Heart left ventricle (tissue), 16 donors: ENCODE measurements around the gene VPS39. TPM values are rescaled to one million over a fixed set of nuclear protein-coding genes. Genes with fewer than 3 reads are reported as not detected.
"Not testable (repeated sequence)": the region's sequence is repeated elsewhere in the genome, so short reads cannot be mapped to it uniquely, and the experiment has no call there.

ENCODE experiments used
- ATAC-seq, 4 donors: fragments of 200-7000 bp; cut with Tn5 transposase; one replicate each; pipeline ENCODE4 v1.9.1; 2020 to 2022; ENCODE audit warnings: moderate library complexity in 4 of 4, mild to moderate bottlenecking in 3 of 4, moderate number of reproducible peaks in 1 of 4
- DNase-seq, 5 donors: peaks; one replicate each; pipeline ENCODE4 v3.0.0-alpha.2; 2020
- H3K27ac ChIP-seq, 12 donors: fragments of 200-600 bp; sonication (generic) in 4 of 12; one replicate each; pipeline versions ENCODE4 v1.5.0 to v1.8.0; 2016 to 2022; ENCODE audit warnings: mild to moderate bottlenecking in 2 of 12
- H3K27me3 ChIP-seq, 9 donors: fragments of 200-600 bp; sonication (generic) in 2 of 9; one replicate each; pipeline versions ENCODE4 v1.5.1 to v1.8.0; 2016 to 2022; ENCODE audit warnings: mild to moderate bottlenecking in 3 of 9
- H3K36me3 ChIP-seq, 9 donors: fragments of 200-600 bp; sonication (generic) in 2 of 9; one replicate each; pipeline versions ENCODE4 v1.5.0 to v1.8.0; 2018 to 2022; ENCODE audit warnings: mild to moderate bottlenecking in 2 of 9
- H3K4me1 ChIP-seq, 12 donors: fragments of 200-600 bp; sonication (generic) in 4 of 12; one replicate each; pipeline versions ENCODE4 v1.5.0 to v1.8.0; 2016 to 2022; ENCODE audit warnings: mild to moderate bottlenecking in 3 of 12
- H3K4me3 ChIP-seq, 12 donors: fragments of 200-600 bp; sonication (generic) in 4 of 12; one replicate each; pipeline versions ENCODE4 v1.5.0 to v1.8.0; 2017 to 2022; ENCODE audit warnings: mild to moderate bottlenecking in 9 of 12, moderate library complexity in 4 of 12
- H3K9me3 ChIP-seq, 12 donors: fragments of 200-600 bp; sonication (generic) in 4 of 12; one replicate each; pipeline versions ENCODE4 v1.5.0 to v1.8.0; 2016 to 2022; ENCODE audit warnings: mild to moderate bottlenecking in 1 of 12
- CTCF ChIP-seq, 12 donors: fragments of 200-600 bp; sonication (generic) in 4 of 12; IDR thresholded peaks; one replicate each; pipeline versions ENCODE4 v1.5.0 to v1.8.0; 2018 to 2022; ENCODE audit warnings: antibody characterized with exemption in 12 of 12, mild to moderate bottlenecking in 5 of 12
- POLR2A ChIP-seq, 2 donors: fragments of 450-650 bp; IDR thresholded peaks; one replicate each; pipeline ENCODE4 v1.6.1; 2017; ENCODE audit warnings: antibody characterized with exemption in 2 of 2, mild to moderate bottlenecking in 2 of 2, moderate library complexity in 2 of 2
- WGBS, 4 donors: extraction: QIAGEN DNeasy Blood & Tissue Kit in 2 of 4; methylation state at CpG; one replicate each; pipeline versions ENCODE4 v1.1.5 to v1.1.7; 2013 to 2018; 5-methylcytosine and 5-hydroxymethylcytosine counted together
- intact Hi-C, 10 donors: fragments of 100-400 bp; cut with DNase I; formaldehyde crosslinking; loops; one replicate each; pipeline versions ENCODE4 v1.11.1 to v1.14.2; 2022
- polyA plus RNA-seq, 2 donors: library from polyadenylated mRNA; stranded (reverse); fragments of 200-250 nt; gene quantifications; one replicate each; pipeline ENCODE4 v1.2.3, GENCODE V29; 2013
- total RNA-seq, 9 donors: library from RNA; depleted of rRNA in 2 of 9; stranded (reverse); fragments of >200 nt in 2 of 9; fragmentation: NEBNext Ultra II Directional in 3 of 9; extraction: Animal tissue kit (Norgen Biotek cat#: 25700) in 3 of 9; gene quantifications; one replicate each; pipeline versions ENCODE4 v1.1.0 to v1.2.4, GENCODE V29; 2016 to 2023
- donor health status: ischemic (EF 13 %, LVEDD 7.1; RV severe dilation, severe dysfunction).
- donor health status: healthy with polysubstance abuse.
- donor health status: DM: no; HTN: yes; CAD: no.
- donor health status: DM: no; HTN: no; CAD: no.
- donor health status: ischemic (EF 25% LVEDD 6.9; RV normal size, moderate dysfunction).
- donor health status: ischemic (EF 25% LVEDD 5.7; RV mildly dilated, moderate dysfunction).
- donor health status: healthy.
- donor health status: DM: yes; HTN: yes; CAD: no.
- donor health status: ischemic (EF 35%, LVEDD 5.7; RV mildly dilated, moderate dysfunction).
- donor health status: nonischemic (EF 11% LVEDD 7.7; RV severe dilation, severe dysfunction).
- donor health status: DM: yes; HTN: yes; CAD: no.
- donor health status: PGD.
- donor health status: ischemic (EF 29% LVEDD 5.4; RV normal size, mild dysfunction).
- donor health status: nonischemic (EF 23%, LVEDD 6.1; RV moderate dilation, normal function).

Gene VPS39
- total and polyA plus RNA-seq, 11 donors: 33.8 to 59.9 (median 48.0) TPM

DNA sequence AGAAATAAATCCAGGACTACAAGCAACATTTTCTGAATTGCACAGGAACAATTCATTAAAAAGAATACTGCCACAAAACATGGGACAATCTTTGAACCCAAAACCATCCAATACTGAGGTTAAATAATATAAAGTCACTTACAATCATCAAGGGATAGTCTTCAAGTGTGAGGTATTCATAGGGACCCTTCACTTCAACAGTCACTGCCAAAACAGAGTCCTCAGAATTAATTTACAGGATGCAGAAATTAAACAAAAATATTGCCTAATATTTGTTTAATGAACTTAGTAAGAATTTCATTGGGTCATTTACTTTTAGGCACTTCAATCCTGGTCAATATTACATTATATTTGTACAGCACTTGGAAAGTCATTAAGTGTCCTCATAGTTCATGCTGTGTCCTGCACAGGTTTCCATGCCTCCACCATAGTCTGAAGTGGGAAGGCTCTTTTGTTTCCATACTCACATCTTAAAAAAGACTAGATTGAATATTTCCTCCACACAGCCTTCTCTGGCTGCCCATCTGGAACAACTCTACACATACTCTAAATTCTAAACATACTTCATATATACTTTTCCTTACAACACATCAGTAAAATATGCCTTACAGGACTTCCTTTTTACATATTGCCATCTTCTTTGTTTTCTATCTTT lies 31.6 kb upstream of the VPS39 start:
- H3K36me3 ChIP-seq: peaks cover 0 to 93% (median 79%) of the 10 kb centered on the region in 9 donors
- H3K9me3 ChIP-seq: no peaks in the 10 kb centered on the region
- DNase-seq (no peak), ATAC-seq (no peak)
- intact Hi-C loops: loop anchor here in 1 of 10 donors (10.0 kb wide), 1 partner anchor 195 kb away; no protein-coding TSS in a partner anchor
- no peaks in the 10 kb centered on the region for H3K27me3 ChIP-seq
- TF ChIP-seq POLR2A (IDR thresholded peaks at IDR 0.05): no peak
- TF ChIP-seq CTCF (IDR thresholded peaks at IDR 0.05): no peak
- H3K27ac ChIP-seq: no peak overlapping the region
- H3K4me3 ChIP-seq: no peak overlapping the region
- H3K4me1 ChIP-seq: no peaks in the 10 kb centered on the region

DNA sequence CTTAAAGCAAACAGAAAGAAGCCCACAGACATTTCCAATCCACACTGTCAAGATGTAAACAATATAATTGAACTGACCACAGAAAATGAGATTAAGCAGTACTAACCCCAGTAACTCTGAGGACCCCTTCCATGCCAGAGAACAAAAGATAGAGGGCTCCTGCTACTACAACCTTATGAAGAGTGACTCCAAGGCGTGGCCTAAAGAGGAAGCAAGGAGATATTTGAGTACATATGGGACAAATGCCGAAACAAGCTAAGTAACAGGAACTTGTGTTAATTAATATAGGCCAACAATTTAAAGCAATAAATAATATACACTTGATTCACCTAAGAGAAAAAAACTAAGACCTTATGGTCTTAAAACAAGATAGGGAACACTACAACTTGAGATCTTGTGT lies 25.0 kb upstream of the VPS39 start:
- no peaks in the 10 kb centered on the region for H3K4me1 ChIP-seq
- intact Hi-C loops: loop anchor here in 1 of 10 donors (10.0 kb wide), 1 partner anchor 202 kb away; no protein-coding TSS in a partner anchor
- no peak for TF ChIP-seq CTCF (IDR thresholded peaks at IDR 0.05)
- TF ChIP-seq POLR2A (IDR thresholded peaks at IDR 0.05): no peak
- DNase-seq (no peak), ATAC-seq (no peak)
- H3K4me3 ChIP-seq: no peak overlapping the region
- H3K27me3 ChIP-seq: no peaks in the 10 kb centered on the region
- 90 to 97% (median 93%) methylated on average over 2 of the region's 2 CpGs for WGBS, 4 donors
- H3K36me3 ChIP-seq: peaks cover 0 to 100% (median 99%) of the 10 kb centered on the region in 9 donors
- H3K27ac ChIP-seq: no peak overlapping the region
- H3K9me3 ChIP-seq: no peaks in the 10 kb centered on the region

DNA sequence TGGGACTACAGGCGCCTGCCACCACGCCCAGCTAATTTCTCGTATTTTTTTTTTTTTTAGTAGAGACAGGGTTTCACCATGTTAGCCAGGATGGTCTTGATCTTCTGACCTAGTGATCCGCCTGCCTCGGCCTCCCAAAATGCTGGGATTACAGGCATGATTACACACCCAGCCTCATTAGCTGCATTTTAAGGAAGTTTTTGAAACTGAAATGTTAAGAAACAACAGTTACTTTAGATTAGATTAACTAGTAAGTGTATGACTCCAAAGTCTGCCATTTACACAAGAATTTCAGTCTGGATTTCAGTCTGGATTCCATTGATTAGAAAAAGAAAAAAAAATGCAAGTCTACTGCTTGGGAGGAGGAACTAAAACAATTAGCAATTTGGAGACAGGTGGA lies 24.5 kb upstream of the VPS39 start:
- Histone ChIP-seq H3K27ac (no peak overlapping the region), H3K4me3 (no peak overlapping the region), H3K4me1 (no peaks in the 10 kb centered on the region), H3K36me3 (peaks cover 0 to 100% (median 99%) of the 10 kb centered on the region in 9 donors), H3K27me3 (no peaks in the 10 kb centered on the region), H3K9me3 (no peaks in the 10 kb centered on the region)
- 69 to 77% (median 75%) methylated on average over 5 of the region's 5 CpGs for WGBS, 4 donors
- TF ChIP-seq POLR2A (IDR thresholded peaks at IDR 0.05) (no peak), CTCF (IDR thresholded peaks at IDR 0.05) (no peak)
- intact Hi-C loops: loop anchor here in 1 of 10 donors (10.0 kb wide), 1 partner anchor 202 kb away; no protein-coding TSS in a partner anchor
- no peak for DNase-seq
- ATAC-seq: no peak

DNA sequence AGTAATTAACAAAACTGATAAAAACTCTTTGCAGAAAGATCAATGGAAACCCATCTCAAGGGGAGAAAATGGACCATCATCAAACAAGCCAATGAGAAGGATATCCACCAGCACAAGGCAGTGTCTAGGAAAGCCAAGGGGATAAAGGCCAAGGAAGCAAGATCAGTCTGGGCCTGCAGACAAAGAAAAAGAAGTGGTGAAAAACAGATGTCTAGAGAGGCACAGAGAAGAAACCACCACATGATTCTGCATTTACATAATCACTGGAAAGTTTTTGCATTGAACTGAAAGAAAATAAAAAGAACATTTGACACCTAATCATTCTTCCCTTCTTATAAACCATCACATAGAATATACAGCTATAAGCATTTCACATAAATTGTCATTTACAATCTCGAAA lies 23.0 kb upstream of the VPS39 start:
- H3K27me3 ChIP-seq: no peaks in the 10 kb centered on the region
- WGBS, 4 donors: 91 to 98% (median 95%) methylated on average over 1 of the region's 1 CpG
- no peak for TF ChIP-seq POLR2A (IDR thresholded peaks at IDR 0.05)
- TF ChIP-seq CTCF (IDR thresholded peaks at IDR 0.05): no peak
- ATAC-seq (no peak), DNase-seq (no peak)
- intact Hi-C loops: loop anchor here in 1 of 10 donors (10.0 kb wide), 1 partner anchor 204 kb away; no protein-coding TSS in a partner anchor
- peaks cover 0 to 100% (median 99%) of the 10 kb centered on the region in 9 donors for H3K36me3 ChIP-seq
- H3K9me3 ChIP-seq: no peaks in the 10 kb centered on the region
- no peaks in the 10 kb centered on the region for H3K4me1 ChIP-seq
- H3K27ac ChIP-seq: no peak overlapping the region
- no peak overlapping the region for H3K4me3 ChIP-seq

GRCh38 chr15:42228981-42229380 lies 20.9 kb upstream of the VPS39 start:
- 94 to 95% (median 94%) methylated on average over 5 of the region's 5 CpGs for WGBS, 4 donors
- H3K4me1 ChIP-seq, H3K27ac ChIP-seq, H3K27me3 ChIP-seq, H3K9me3 ChIP-seq, DNase-seq, H3K4me3 ChIP-seq, intact Hi-C loops, ATAC-seq: not testable (repeated sequence)
- peaks cover 5 to 100% (median 99%) of the 10 kb centered on the region in 9 donors for H3K36me3 ChIP-seq
